Measurements from ENCODE around the gene SORL1. TPM values are rescaled to one million over a fixed set of nuclear protein-coding genes. Genes with fewer than 3 reads are reported as not detected.

The SORL1 gene
- total and polyA plus RNA-seq, 7 donors, result 3.2 to 19.8 (median 12.2) TPM

GRCh38 chr11:121517996-121518395 is 65.9 kb downstream of the SORL1 start:
- intact Hi-C loops (cut with DNase I), result no loop called here
- Histone ChIP-seq H3K4me3 (no peak overlapping the region), H3K36me3 (peaks cover 0 to 26% (median 2%) of the 10 kb centered on the region in 4 donors), H3K27ac (no peak overlapping the region), H3K27me3 (no peaks in the 10 kb centered on the region), H3K9me3 (no peaks in the 10 kb centered on the region), H3K4me1 (peaks cover 0 to 21% (median 15%) of the 10 kb centered on the region in 4 donors)
- TF ChIP-seq POLR2AphosphoS5 (IDR thresholded peaks at IDR 0.05), result no peak
- no peak for DNase-seq
- 79 to 83% methylated on average over 1 of the region's 1 CpG for WGBS, 2 donors

GRCh38 chr11:121520243-121521144 is 68.4 kb downstream of the SORL1 start:
- TF ChIP-seq CTCF (IDR thresholded peaks at IDR 0.05) (no peak), EP300 (IDR thresholded peaks at IDR 0.05) (no peak), POLR2AphosphoS5 (IDR thresholded peaks at IDR 0.05) (no peak), POLR2A (IDR thresholded peaks at IDR 0.05) (no peak)
- DNase-seq, result no peak
- Histone ChIP-seq H3K27me3 (no peaks in the 10 kb centered on the region), H3K27ac (peak overlapping the region in 2 of 4 donors; percentile 24 to 40), H3K4me1 (peaks cover 0 to 21% (median 15%) of the 10 kb centered on the region in 4 donors), H3K4me3 (no peak overlapping the region), H3K9me3 (no peaks in the 10 kb centered on the region), H3K36me3 (peaks cover 0 to 13% (median 2%) of the 10 kb centered on the region in 4 donors)
- intact Hi-C loops (cut with DNase I), result no loop called here
- 92 to 93% methylated on average over 4 of the region's 4 CpGs for WGBS, 2 donors

DNA sequence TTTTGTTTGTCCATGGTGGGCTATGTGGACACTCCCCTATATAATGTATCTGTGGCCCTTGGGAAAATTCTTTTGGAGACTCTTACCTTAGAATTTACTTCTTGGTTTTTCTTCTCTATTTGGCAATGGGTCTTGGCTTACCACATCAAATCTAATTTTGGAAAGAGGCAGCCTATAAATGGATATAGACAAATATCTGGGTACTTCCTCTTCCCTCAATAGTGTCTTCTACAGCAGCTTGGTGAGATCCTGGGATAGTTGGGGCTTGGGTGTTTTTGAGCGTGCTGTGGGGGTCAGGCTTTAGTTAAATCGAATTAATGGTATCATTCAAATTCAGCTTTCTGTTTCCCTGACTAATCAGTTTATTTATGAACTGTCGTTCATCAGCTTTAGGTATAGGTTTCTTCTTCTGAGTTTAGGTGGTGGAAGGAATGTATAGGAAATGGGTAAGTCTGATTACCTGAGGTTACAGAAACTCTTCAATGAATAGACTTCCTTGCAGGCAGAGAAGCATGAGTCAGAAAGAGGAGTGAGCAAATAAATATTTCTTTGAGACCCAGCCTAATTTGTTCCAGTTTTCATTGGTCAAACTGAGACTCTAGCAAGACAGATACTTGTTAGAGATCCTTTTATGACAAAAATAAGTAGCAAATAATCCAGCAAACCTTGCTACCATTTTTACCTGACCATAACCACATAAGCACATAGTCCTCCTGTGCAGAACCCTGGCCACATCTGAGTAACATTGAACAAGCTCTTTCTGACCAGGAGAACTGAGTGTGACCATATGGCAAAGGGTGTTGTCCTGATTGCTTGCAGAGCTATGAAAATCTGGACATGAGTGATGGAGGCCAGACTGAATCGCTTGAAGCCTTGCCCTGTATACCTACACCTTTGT is 69.3 kb downstream of the SORL1 start:
- DNase-seq, result no peak
- WGBS, 2 donors, result 85 to 90% methylated on average over 4 of the region's 4 CpGs
- Histone ChIP-seq H3K27me3 (no peaks in the 10 kb centered on the region), H3K9me3 (no peaks in the 10 kb centered on the region), H3K36me3 (peaks cover 0 to 14% (median under 1%) of the 10 kb centered on the region in 4 donors), H3K4me3 (no peak overlapping the region), H3K27ac (peak overlapping the region in 1 of 4 donors; percentile 40), H3K4me1 (peaks cover 0 to 21% (median 15%) of the 10 kb centered on the region in 4 donors)
- intact Hi-C loops (cut with DNase I), result no loop called here
- TF ChIP-seq CTCF (IDR thresholded peaks at IDR 0.05) (no peak), POLR2A (IDR thresholded peaks at IDR 0.05) (no peak), POLR2AphosphoS5 (IDR thresholded peaks at IDR 0.05) (no peak), EP300 (IDR thresholded peaks at IDR 0.05) (no peak)

DNA sequence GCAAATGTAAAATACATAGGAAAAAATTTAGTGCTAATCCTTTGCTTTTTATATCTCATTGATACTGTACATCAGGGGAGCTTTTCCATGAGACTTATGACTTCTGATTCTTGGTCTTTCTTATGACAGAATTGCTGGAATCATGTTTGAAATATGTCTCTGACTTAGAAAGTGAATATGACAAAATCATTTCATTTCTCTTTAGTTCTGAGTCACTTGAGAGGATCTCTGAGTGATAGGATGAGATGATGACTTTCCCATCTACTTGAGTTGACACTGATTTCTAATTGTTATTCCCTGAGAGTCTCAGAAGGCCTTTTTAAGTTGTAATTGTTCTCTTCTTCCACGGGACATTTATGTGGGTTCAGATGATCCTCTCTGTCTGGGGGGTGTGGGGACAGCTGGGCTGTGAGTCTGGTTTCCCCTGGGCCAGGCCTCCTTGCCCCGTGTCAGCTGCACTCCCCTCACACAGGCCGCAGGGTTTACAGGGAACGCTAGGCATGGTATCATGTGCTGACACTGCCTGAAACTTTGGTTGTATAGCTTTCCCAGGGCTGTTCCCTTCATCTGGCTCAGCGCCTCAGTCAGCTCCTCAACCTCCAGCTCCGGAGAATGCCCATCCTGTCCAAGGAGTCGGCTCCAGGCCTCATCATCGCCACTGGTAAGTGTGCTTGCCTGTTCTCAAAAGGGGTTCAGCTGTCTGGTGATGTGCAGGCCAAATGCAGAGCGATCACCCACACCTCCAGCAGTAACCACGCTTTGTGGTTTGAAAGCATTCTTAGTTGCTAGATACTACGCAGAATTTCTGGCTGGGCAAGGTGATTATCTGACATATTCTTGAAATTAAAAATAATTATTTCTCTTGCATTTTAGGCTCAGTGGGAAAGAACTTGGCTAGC is 70.2 kb downstream of the SORL1 start:
- peaks cover 0 to 21% (median 15%) of the 10 kb centered on the region in 4 donors for H3K4me1 ChIP-seq
- DNase-seq, result no peak
- 90 to 95% methylated on average over 11 of the region's 11 CpGs for WGBS, 2 donors
- TF ChIP-seq POLR2A (IDR thresholded peaks at IDR 0.05) (no peak), EP300 (IDR thresholded peaks at IDR 0.05) (no peak), POLR2AphosphoS5 (IDR thresholded peaks at IDR 0.05) (no peak), CTCF (IDR thresholded peaks at IDR 0.05) (no peak)
- no peak overlapping the region for H3K4me3 ChIP-seq
- H3K27me3 ChIP-seq, result no peaks in the 10 kb centered on the region
- no peak overlapping the region for H3K27ac ChIP-seq
- H3K9me3 ChIP-seq, result no peaks in the 10 kb centered on the region
- peaks cover 0 to 14% (median 0%) of the 10 kb centered on the region in 4 donors for H3K36me3 ChIP-seq
- intact Hi-C loops (cut with DNase I), result no loop called here
